Measurements from ENCODE around the gene SELPLG.
"Not testable (repeated sequence)": the region's sequence is repeated elsewhere in the genome, so short reads cannot be mapped to it uniquely, and the experiment has no call there.

The SELPLG gene

GRCh38 chr12:108638141-108638827, 4.6 kb upstream of the SELPLG start:
- no peak for FAIRE-seq

- no peak for FAIRE-seq
Observed at GRCh38 chr12:108637222-108637971, 3.7 kb upstream of the SELPLG start.

- FAIRE-seq: no peak
Observed at GRCh38 chr12:108635997-108636808, 2.5 kb upstream of the SELPLG start.

- FAIRE-seq: no peak
Observed at GRCh38 chr12:108635201-108635996, 1.7 kb upstream of the SELPLG start.

GRCh38 chr12:108634341-108634751, 652 bp upstream of the SELPLG start:
- no peak for FAIRE-seq

GRCh38 chr12:108633081-108633533, 587 bp downstream of the SELPLG start:
- FAIRE-seq: no peak

GRCh38 chr12:108631261-108631660, 2.4 kb downstream of the SELPLG start:
- FAIRE-seq: not testable (repeated sequence)

GRCh38 chr12:108630481-108631207, 3.0 kb downstream of the SELPLG start:
- FAIRE-seq: no peak

- no peak for FAIRE-seq
Observed at GRCh38 chr12:108629824-108630476, 3.7 kb downstream of the SELPLG start.

- FAIRE-seq: no peak
Observed at GRCh38 chr12:108629151-108629550, 4.5 kb downstream of the SELPLG start.

GRCh38 chr12:108627134-108627920, 6.4 kb downstream of the SELPLG start:
- no peak for FAIRE-seq

GRCh38 chr12:108625228-108625627, 8.5 kb downstream of the SELPLG start:
- FAIRE-seq: no peak

GRCh38 chr12:108623577-108623976, 10.1 kb downstream of the SELPLG start:
- no peak for FAIRE-seq

- no peak for FAIRE-seq
Observed at GRCh38 chr12:108622921-108623514, 10.7 kb downstream of the SELPLG start.

GRCh38 chr12:108622421-108622820, 11.3 kb downstream of the SELPLG start:
- FAIRE-seq: no peak

GRCh38 chr12:108621161-108621560, 12.5 kb downstream of the SELPLG start:
- no peak for FAIRE-seq

- no peak for FAIRE-seq
Observed at GRCh38 chr12:108620236-108620879, 13.3 kb downstream of the SELPLG start.

GRCh38 chr12:108619369-108620160, 14.1 kb downstream of the SELPLG start:
- no peak for FAIRE-seq

- FAIRE-seq: not testable (repeated sequence)
Observed at GRCh38 chr12:108618953-108619274, 14.8 kb downstream of the SELPLG start.

All from A204.1 (cell line).